Breast epithelium (tissue), 3 donors: ENCODE data around the gene NUBPL.

Experiments used
- POLR2A ChIP-seq: fragments of 450-650 bp; IDR thresholded peaks from one replicate; pipeline ENCODE4 v1.6.1; 2016; ENCODE audit warnings: antibody characterized with exemption, mild to moderate bottlenecking, moderate library complexity
- POLR2AphosphoS5 ChIP-seq, 3 donors: sonication (generic); formaldehyde crosslinking; IDR thresholded peaks; one replicate each; pipeline ENCODE4 v1.6.1; 2017; ENCODE audit warnings: antibody characterized with exemption in 3 of 3
- TF ChIP-seq, protein P1 (sequence below), 3 donors: fragments of 450-650 bp; IDR thresholded peaks; one replicate each; pipeline ENCODE4 v1.5.1; 2016 to 2017; ENCODE audit warnings: antibody characterized with exemption in 3 of 3, mild to moderate bottlenecking in 3 of 3, moderate library complexity in 3 of 3

DNA sequence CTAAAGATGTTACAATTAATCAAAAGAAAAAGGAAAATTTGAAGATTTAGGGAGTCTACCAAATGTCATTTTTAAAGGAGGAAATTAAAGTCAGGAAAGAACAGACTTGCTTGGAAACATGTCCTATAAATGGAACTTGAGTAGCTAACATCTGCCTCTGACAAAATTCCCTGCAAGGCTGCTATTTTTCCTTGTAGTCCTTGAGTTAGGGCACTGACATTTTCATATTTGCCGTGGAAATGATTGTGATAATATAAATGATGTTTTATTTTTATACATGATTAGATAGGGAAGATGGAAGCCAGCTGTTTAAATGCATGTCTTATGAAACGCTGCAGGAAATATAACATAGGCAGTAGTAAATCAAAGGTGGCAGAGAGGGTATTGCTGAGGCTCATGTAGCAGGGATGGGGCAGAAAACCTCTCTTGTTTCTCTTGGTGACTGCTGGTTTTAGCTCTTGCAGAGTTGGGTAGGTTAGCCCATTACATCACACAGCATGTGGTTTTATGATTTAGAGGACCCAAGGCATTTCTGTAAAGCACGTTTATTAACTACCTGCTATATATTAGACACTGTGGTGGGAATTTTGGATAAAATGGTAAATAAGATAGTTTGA, 21.7 kb downstream of the NUBPL start:
- TF ChIP-seq, protein P1, sequence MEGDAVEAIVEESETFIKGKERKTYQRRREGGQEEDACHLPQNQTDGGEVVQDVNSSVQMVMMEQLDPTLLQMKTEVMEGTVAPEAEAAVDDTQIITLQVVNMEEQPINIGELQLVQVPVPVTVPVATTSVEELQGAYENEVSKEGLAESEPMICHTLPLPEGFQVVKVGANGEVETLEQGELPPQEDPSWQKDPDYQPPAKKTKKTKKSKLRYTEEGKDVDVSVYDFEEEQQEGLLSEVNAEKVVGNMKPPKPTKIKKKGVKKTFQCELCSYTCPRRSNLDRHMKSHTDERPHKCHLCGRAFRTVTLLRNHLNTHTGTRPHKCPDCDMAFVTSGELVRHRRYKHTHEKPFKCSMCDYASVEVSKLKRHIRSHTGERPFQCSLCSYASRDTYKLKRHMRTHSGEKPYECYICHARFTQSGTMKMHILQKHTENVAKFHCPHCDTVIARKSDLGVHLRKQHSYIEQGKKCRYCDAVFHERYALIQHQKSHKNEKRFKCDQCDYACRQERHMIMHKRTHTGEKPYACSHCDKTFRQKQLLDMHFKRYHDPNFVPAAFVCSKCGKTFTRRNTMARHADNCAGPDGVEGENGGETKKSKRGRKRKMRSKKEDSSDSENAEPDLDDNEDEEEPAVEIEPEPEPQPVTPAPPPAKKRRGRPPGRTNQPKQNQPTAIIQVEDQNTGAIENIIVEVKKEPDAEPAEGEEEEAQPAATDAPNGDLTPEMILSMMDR (IDR thresholded peaks at IDR 0.05) = no peak
- TF ChIP-seq POLR2AphosphoS5 (IDR thresholded peaks at IDR 0.05) (no peak), POLR2A (no peak)
